GM12873 (cell line): Measurements from ENCODE around the gene NFX1.

ENCODE experiments used
- CTCF ChIP-seq: IDR thresholded peaks from 2 replicates; pipeline ENCODE4 v1.5.1; 2012; ENCODE audit warnings: low read depth, mild to moderate bottlenecking, moderate library complexity, low read length, control low read depth; ENCODE audit not compliant: insufficient read depth; ENCODE audit errors: missing control alignments

Gene NFX1

DNA sequence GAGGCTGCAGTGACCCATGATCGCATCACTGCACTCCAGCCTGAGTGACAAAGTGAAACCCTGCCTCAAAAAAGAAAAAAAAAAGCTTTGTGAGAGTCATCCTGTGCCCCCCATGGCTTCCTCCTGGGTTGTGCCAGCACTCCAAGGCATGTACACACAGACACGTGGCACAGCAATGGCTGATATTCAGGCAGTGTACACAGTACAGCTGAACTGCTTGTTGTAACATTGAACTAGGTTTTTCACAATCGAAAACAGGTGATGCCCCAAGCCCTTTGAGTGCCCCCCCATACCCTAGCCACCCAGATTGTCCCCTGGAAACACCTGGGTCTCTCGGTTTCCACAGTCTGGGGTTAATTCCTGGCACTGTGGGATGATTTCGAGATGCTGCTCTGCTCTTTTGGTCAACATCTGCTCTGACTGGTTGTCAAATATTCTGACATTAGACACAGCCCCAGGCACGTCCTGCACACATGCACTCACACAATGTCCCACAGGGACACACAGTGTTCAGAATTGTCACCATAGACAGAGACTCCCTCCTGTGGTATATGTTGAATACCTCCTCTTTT is 41.1 kb upstream of the NFX1 start:
- TF ChIP-seq CTCF, result no peak

DNA sequence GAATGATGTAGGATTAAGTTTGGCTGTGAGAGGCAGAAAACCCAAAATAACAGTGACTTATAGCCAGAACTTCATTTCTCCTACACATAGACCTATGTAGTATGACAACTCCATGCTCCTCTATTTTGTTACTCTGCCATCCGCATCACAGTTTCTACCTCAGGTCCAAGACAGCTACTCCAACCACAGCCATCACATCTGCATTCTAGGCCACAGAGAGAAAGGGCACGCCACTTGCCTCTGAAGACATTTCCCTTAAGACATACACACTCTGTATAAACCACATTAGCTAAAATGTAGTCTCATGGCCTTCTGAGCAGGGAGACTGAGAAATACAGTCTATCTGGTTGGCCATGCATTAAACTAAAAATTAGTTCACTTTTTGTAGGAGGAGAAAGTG is 40.3 kb upstream of the NFX1 start:
- TF ChIP-seq CTCF, result no peak

- TF ChIP-seq CTCF, result no peak
Observed at GRCh38 chr9:33250458-33250995, 39.8 kb upstream of the NFX1 start.

- no peak for TF ChIP-seq CTCF
Observed at GRCh38 chr9:33254211-33254610, 36.1 kb upstream of the NFX1 start.

GRCh38 chr9:33255014-33255413 is 35.3 kb upstream of the NFX1 start:
- no peak for TF ChIP-seq CTCF

DNA sequence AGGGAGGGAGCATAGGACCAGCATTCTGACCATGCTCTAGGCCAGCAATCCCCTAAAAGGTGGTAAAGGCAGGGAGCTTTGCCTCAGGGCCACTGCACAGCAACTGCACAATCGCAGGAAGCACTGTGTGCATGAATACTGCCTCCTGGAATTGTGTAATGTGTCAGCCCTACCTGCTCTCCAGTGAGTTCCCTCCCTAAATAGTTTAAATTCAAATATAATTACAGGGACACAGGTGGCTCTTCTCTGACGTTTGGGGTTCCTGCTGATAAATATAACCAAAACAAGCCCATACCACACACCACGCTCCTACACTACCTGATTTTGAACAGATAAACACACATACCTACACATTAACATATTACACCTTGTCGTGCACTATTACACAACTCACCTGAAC is 34.8 kb upstream of the NFX1 start:
- no peak for TF ChIP-seq CTCF

GRCh38 chr9:33256236-33256635 is 34.1 kb upstream of the NFX1 start:
- TF ChIP-seq CTCF, result no peak
